K562 (cell line): Measurements from ENCODE around the gene ACYP2. TPM values are rescaled to one million over a fixed set of nuclear protein-coding genes. Genes with fewer than 3 reads are reported as not detected.

ENCODE experiments used
- ATAC-seq: fragments of 200-7000 bp; cut with Tn5 transposase; 3 replicates; pipeline ENCODE4 v1.9.1; 2020; ENCODE audit warnings: moderate library complexity
- BruUV-seq: library from RNA; stranded (reverse); fragments of 400-500 nt; replicated peaks from 2 replicates; lab custom pipeline; 2021; lab: Mats Ljungman, UMichigan
- CTCF ChIA-PET: fragments of 300-600 bp; formaldehyde crosslinking; extraction: SDS; loops from one replicate; lab custom pipeline; 2021; ENCODE audit warnings: low intra/inter-chr PET ratio; lab: Yijun Ruan, JAX
- POLR2A ChIA-PET: fragments of 300-600, 350-650 bp; sonication (Branson Sonifier 250); formaldehyde crosslinking; extraction: SDS; loops from one replicate; lab custom pipeline; 2021; ENCODE audit warnings: antibody characterized with exemption, inconsistent platforms; lab: Yijun Ruan, JAX
- DNase-seq, 4 experiments: peaks; one replicate each; pipeline versions ENCODE4 v3.0.0 to v3.0.0-alpha.2; 2011 to 2018; ENCODE audit warnings: low spot score in 3 of 4, mixed read lengths in 3 of 4; ENCODE audit errors: extremely low read depth in 1 of 4
- FAIRE-seq: peaks from 2 replicates; lab custom pipeline; 2011; peaks lifted over from hg19 to GRCh38; lab: Jason Lieb, UNC
- H2AFZ ChIP-seq: 2 replicates; pipeline ENCODE4 v1.6.0; 2011; ENCODE audit warnings: low read depth, low read length, control low read depth, inconsistent platforms
- H3K27ac ChIP-seq: fragments of 200-600 bp; 3 replicates; pipeline ENCODE4 v1.8.0; 2011; ENCODE audit warnings: low read depth, mild to moderate bottlenecking, control low read depth, inconsistent platforms, low read length, moderate library complexity, mixed read lengths; ENCODE audit errors: extremely low read depth
- H3K27me3 ChIP-seq, 2 experiments: fragments of 300-600 bp in 1 of 2; 2 replicates in 1 of 2; 3 replicates in 1 of 2; pipeline versions ENCODE4 v1.6.0 to v1.8.0; 2011; ENCODE audit warnings: inconsistent platforms in 2 of 2, low read length in 2 of 2, mild to moderate bottlenecking in 1 of 2, mixed read lengths in 1 of 2, moderate library complexity in 1 of 2; ENCODE audit not compliant: control insufficient read depth in 2 of 2, insufficient read depth in 2 of 2
- H3K36me3 ChIP-seq: fragments of 300-600 bp; 3 replicates; pipeline ENCODE4 v1.8.0; 2011; ENCODE audit warnings: mild to moderate bottlenecking, low read length, inconsistent platforms; ENCODE audit not compliant: control insufficient read depth, insufficient read depth
- H3K4me1 ChIP-seq, 2 experiments: fragments of 200-600 bp in 1 of 2; replicated peaks in 1 of 2; 2 replicates in 1 of 2; 3 replicates in 1 of 2; pipeline versions ENCODE4 v1.5.1 to v1.8.0; 2011; ENCODE audit warnings: inconsistent platforms in 2 of 2, low read length in 2 of 2, mild to moderate bottlenecking in 1 of 2, mixed read lengths in 1 of 2, moderate library complexity in 1 of 2; ENCODE audit not compliant: control insufficient read depth in 2 of 2, insufficient read depth in 2 of 2
- H3K4me2 ChIP-seq: 2 replicates; pipeline ENCODE4 v1.6.1; 2011; ENCODE audit warnings: low read length, control low read depth, inconsistent platforms, mixed read lengths; ENCODE audit not compliant: insufficient read depth
- H3K4me3 ChIP-seq: fragments of 200-600 bp; sonication (generic), shearing (Covaris generic); 2 replicates; pipeline ENCODE4 v1.5.1; 2016; ENCODE audit warnings: control low read depth, inconsistent platforms
- H3K79me2 ChIP-seq: fragments of 200-600 bp; 3 replicates; pipeline ENCODE4 v1.8.0; 2011; ENCODE audit warnings: low read length, inconsistent platforms; ENCODE audit not compliant: control insufficient read depth, insufficient read depth
- H3K9ac ChIP-seq, 2 experiments: 2 replicates each; pipeline versions ENCODE4 v1.6.0 to v1.6.1; 2011; ENCODE audit warnings: low read depth in 2 of 2, low read length in 2 of 2, control low read depth in 1 of 2, inconsistent platforms in 1 of 2, mild to moderate bottlenecking in 1 of 2, mixed read lengths in 1 of 2; ENCODE audit not compliant: insufficient read depth in 1 of 2
- H3K9me1 ChIP-seq: one replicate; pipeline ENCODE4 v1.6.0; 2011; ENCODE audit warnings: inconsistent platforms, mild to moderate bottlenecking, low read length, moderate library complexity; ENCODE audit not compliant: control insufficient read depth, insufficient read depth
- H3K9me3 ChIP-seq: replicated peaks from 2 replicates; pipeline ENCODE4 v1.5.1; 2011; ENCODE audit warnings: low read depth, low read length, inconsistent platforms; ENCODE audit not compliant: control insufficient read depth, insufficient read depth
- H4K20me1 ChIP-seq: replicated peaks from 2 replicates; pipeline ENCODE4 v1.6.1; 2011; ENCODE audit warnings: low read length, inconsistent platforms, mixed read lengths; ENCODE audit not compliant: control insufficient read depth, insufficient read depth
- CC2D1A ChIP-seq: fragments of 450-650 bp; IDR thresholded peaks from 2 replicates; pipeline ENCODE4 v1.6.1; 2017; ENCODE audit warnings: mild to moderate bottlenecking
- HDAC2 ChIP-seq: fragments of 450-650 bp; IDR thresholded peaks from 2 replicates; pipeline ENCODE4 v1.6.1; 2016; ENCODE audit warnings: mild to moderate bottlenecking
- MEF2A ChIP-seq: IDR thresholded peaks from 2 replicates; pipeline ENCODE4 v1.6.1; 2011; ENCODE audit warnings: low read depth, mild to moderate bottlenecking, low read length, moderate library complexity; ENCODE audit not compliant: control insufficient read depth
- STAT5A ChIP-seq: IDR thresholded peaks from 2 replicates; pipeline ENCODE4 v1.6.1; 2012; ENCODE audit warnings: low read length, inconsistent platforms, borderline replicate concordance
- STAT6 ChIP-seq: sonication (generic); formaldehyde crosslinking; IDR thresholded peaks from 2 replicates; pipeline ENCODE4 v1.8.1; 2023; ENCODE audit warnings: mild to moderate bottlenecking, missing genetic modification reagents
- ZNF592 ChIP-seq: fragments of 450-650 bp; IDR thresholded peaks from 2 replicates; pipeline ENCODE4 v1.6.1; 2017; ENCODE audit warnings: antibody characterized with exemption, mild to moderate bottlenecking
- WGBS: fragments of 100-300 bp; shearing (Covaris generic); methylation state at CpG from one replicate; pipeline ENCODE4 v1.1.6; 2016; ENCODE audit warnings: low coverage, mixed read lengths; ENCODE audit not compliant: insufficient coverage; ENCODE audit errors: missing lambda C conversion rate; 5-methylcytosine and 5-hydroxymethylcytosine counted together
- in situ Hi-C: fragments of 300-500 bp; cut with MboI; formaldehyde crosslinking; loops from 4 replicates; pipeline ENCODE4 v1.15.0; 2018; ENCODE audit warnings: inconsistent platforms, mixed read lengths
- intact Hi-C: fragments of 100-400 bp; cut with micrococcal nuclease; formaldehyde crosslinking; loops from 2 replicates; pipeline ENCODE4 v1.14.2; 2022
- polyA plus RNA-seq, 8 experiments: library from polyadenylated mRNA; depleted of rRNA in 4 of 8; stranded (reverse) in 5 of 8; unstranded in 3 of 8; fragments of >200 nt; fragmentation: Nextera tagmentation in 2 of 8; fragmentation: Illumina TruSeq in 1 of 8; extraction: Ambion mirVana in 2 of 8; extraction: Trizol in 1 of 8; gene quantifications; 2 replicates each; pipeline versions ENCODE4 v1.2.1 to v1.2.3, GENCODE V29; 2011 to 2014; ENCODE audit warnings: inconsistent platforms in 1 of 8, missing spikeins in 1 of 8
- total RNA-seq, 7 experiments: library from RNA; depleted of rRNA in 6 of 7; stranded (reverse); fragments of >200 nt in 6 of 7; fragmentation: Illumina TruSeq in 2 of 7; extraction: Trizol in 2 of 7; gene quantifications; 2 replicates each; pipeline versions ENCODE4 v1.2.1 to v1.2.3, GENCODE V29; 2011 to 2021; ENCODE audit warnings: low replicate concordance in 1 of 7

The ACYP2 gene
- total and polyA plus RNA-seq, 9 of the 15 experiments (the other 6 are each of a cell fraction or from before 2014, with no cell fraction given) = 1.0 to 4.1 (median 2.0) TPM

GRCh38 chr2:54076586-54076985 is 38.8 kb upstream of the ACYP2 start:
- H3K9me3 ChIP-seq = peaks cover 24% of the 10 kb centered on the region
- no peaks in the 10 kb centered on the region for H3K9me1 ChIP-seq
- POLR2A ChIA-PET = interaction anchor here (0.5 kb wide), 1 partner anchor 294 kb away, joined by 3 read pairs; no protein-coding TSS in a partner anchor
- no peaks in the 10 kb centered on the region for H3K79me2 ChIP-seq
- H3K27me3 ChIP-seq = no peaks in the 10 kb centered on the region
- WGBS = 25% methylated on average over 1 of the region's 1 CpG
- peak overlapping the region; percentile 36; the same call in 1 of the 2 replicates for H3K4me2 ChIP-seq
- DNase-seq (peak in 3 of 4 experiments; percentile 28 to 78 (median 72)), ATAC-seq (peak; percentile 93), FAIRE-seq (peak; percentile 46)
- CTCF ChIA-PET = no interaction called here
- BruUV-seq = no TSS peak
- in situ Hi-C loops = no loop called here
- intact Hi-C loops = loop anchor here (5.0 kb wide), 1 partner anchor 104 kb away; the partner anchor contains the start of gene PSME4
- H3K36me3 ChIP-seq = no peaks in the 10 kb centered on the region
- H3K27ac ChIP-seq = peak overlapping the region; percentile 80
- peaks cover 0 to 32% of the 10 kb centered on the region in 2 experiments; a peak in 4 of 5 replicates for H3K4me1 ChIP-seq
- H2AFZ ChIP-seq = peak overlapping the region; percentile 83
- peak overlapping the region in 1 of 2 experiments; percentile 52; a peak in 1 of 4 replicates for H3K9ac ChIP-seq
- H4K20me1 ChIP-seq = no peaks in the 10 kb centered on the region
- no peak overlapping the region for H3K4me3 ChIP-seq
- no peak for TF ChIP-seq CC2D1A
- no peak; the same call in 1 of the 2 replicates for TF ChIP-seq ZNF592
- TF ChIP-seq STAT6 (CRISPR knock-in tag) = no peak
- TF ChIP-seq STAT5A = 0 out of 2 replicates have a peak, but pooled peaks have one; percentile 42
- TF ChIP-seq HDAC2 = no peak
- peak; percentile 74; the same call in 1 of the 2 replicates for TF ChIP-seq MEF2A
